Keratinocyte (primary cell): ENCODE measurements around the gene ATG2B. TPM values are rescaled to one million over a fixed set of nuclear protein-coding genes. Genes with fewer than 3 reads are reported as not detected.

Source experiments
- DNase-seq: peaks from one replicate; pipeline ENCODE4 v3.0.0-alpha.2; 2011; ENCODE audit warnings: low read depth, missing footprints, low spot score
- FAIRE-seq: peaks from 2 replicates; lab custom pipeline; 2011; peaks lifted over from hg19 to GRCh38; lab: Jason Lieb, UNC
- H2AFZ ChIP-seq: 2 replicates; pipeline ENCODE4 v1.6.0; 2012; ENCODE audit warnings: low read length, control low read depth, inconsistent platforms; ENCODE audit not compliant: control insufficient read depth
- H3K27ac ChIP-seq: 2 replicates; pipeline ENCODE4 v1.5.1; 2011; ENCODE audit warnings: low read length; ENCODE audit not compliant: control insufficient read depth, insufficient read depth
- H3K27me3 ChIP-seq: 3 replicates; pipeline ENCODE4 v1.6.0; 2011; ENCODE audit warnings: low read length; ENCODE audit not compliant: control insufficient read depth, insufficient read depth; ENCODE audit errors: extremely low read depth
- H3K36me3 ChIP-seq, 2 experiments: 2 replicates in 1 of 2; 3 replicates in 1 of 2; pipeline ENCODE4 v1.5.1; 2011; ENCODE audit warnings: low read length in 2 of 2, mild to moderate bottlenecking in 1 of 2; ENCODE audit not compliant: control insufficient read depth in 2 of 2, insufficient read depth in 2 of 2; ENCODE audit errors: extremely low read depth in 1 of 2
- H3K4me1 ChIP-seq: 3 replicates; pipeline ENCODE4 v1.5.1; 2011; ENCODE audit warnings: low read length; ENCODE audit not compliant: control insufficient read depth, insufficient read depth; ENCODE audit errors: extremely low read depth
- H3K4me2 ChIP-seq: 3 replicates; pipeline ENCODE4 v1.6.0; 2011; ENCODE audit warnings: low read depth, low read length; ENCODE audit not compliant: control insufficient read depth, insufficient read depth; ENCODE audit errors: extremely low read depth
- H3K4me3 ChIP-seq, 3 experiments: fragments of 200-600 bp in 1 of 3; sonication (generic) in 1 of 3; 2 replicates in 2 of 3; 3 replicates in 1 of 3; pipeline ENCODE4 v1.5.1; 2011 to 2016; ENCODE audit warnings: low read length in 3 of 3, mild to moderate bottlenecking in 3 of 3, control low read depth in 2 of 3, inconsistent platforms in 1 of 3, low read depth in 1 of 3, mixed read lengths in 1 of 3, mixed run types in 1 of 3, moderate library complexity in 1 of 3; ENCODE audit not compliant: control insufficient read depth in 2 of 3, insufficient read depth in 2 of 3; ENCODE audit errors: extremely low read depth in 1 of 3
- H3K79me2 ChIP-seq: 2 replicates; pipeline ENCODE4 v1.6.0; 2012; ENCODE audit warnings: low read length; ENCODE audit not compliant: control insufficient read depth, insufficient read depth
- H3K9ac ChIP-seq: 3 replicates; pipeline ENCODE4 v1.6.0; 2011; ENCODE audit warnings: low read length; ENCODE audit not compliant: control insufficient read depth, insufficient read depth; ENCODE audit errors: extremely low read depth
- H3K9me1 ChIP-seq: 3 replicates; pipeline ENCODE4 v1.6.0; 2011; ENCODE audit warnings: low read length; ENCODE audit not compliant: control insufficient read depth, insufficient read depth; ENCODE audit errors: extremely low read depth
- H3K9me3 ChIP-seq: 2 replicates; pipeline ENCODE4 v1.5.1; 2012; ENCODE audit warnings: low read depth, low read length; ENCODE audit not compliant: control insufficient read depth
- H4K20me1 ChIP-seq: 3 replicates; pipeline ENCODE4 v1.6.0; 2011; ENCODE audit warnings: low read length; ENCODE audit not compliant: control insufficient read depth, insufficient read depth; ENCODE audit errors: extremely low read depth
- EZH2 ChIP-seq: IDR thresholded peaks from one replicate; pipeline ENCODE4 v1.6.1; 2012; ENCODE audit warnings: inconsistent platforms, mild to moderate bottlenecking, low read length, moderate library complexity
- dilution Hi-C: fragments of 300-500 bp; cut with MboI; formaldehyde crosslinking; loops from one replicate; pipeline ENCODE4 v1.7.0; 2020; ENCODE audit warnings: low sequenced_read_pairs; ENCODE audit not compliant: extremely low pct_ligation_motif_present
- polyA plus RNA-seq, 5 experiments: library from polyadenylated mRNA; depleted of rRNA in 3 of 5; stranded (reverse) in 3 of 5; stranded (forward) in 1 of 5; unstranded in 1 of 5; fragments of >200 nt; gene quantifications; 1 replicate in 1 of 5; 2 replicates in 3 of 5; 3 replicates in 1 of 5; pipeline versions ENCODE4 v1.2.1 to v1.2.3, GENCODE V29; 2011 to 2012; ENCODE audit warnings: missing spikeins in 2 of 5, low read depth in 1 of 5, low replicate concordance in 1 of 5
- TF ChIP-seq, protein P1 (sequence below), 3 experiments: IDR thresholded peaks in 1 of 3; conservative IDR thresholded peaks in 1 of 3; optimal IDR thresholded peaks in 1 of 3; 2 replicates in 2 of 3; 3 replicates in 1 of 3; pipeline versions ENCODE3 to v1.5.1; 2011; ENCODE audit warnings: low read length in 3 of 3, mild to moderate bottlenecking in 3 of 3, moderate library complexity in 2 of 3, control low read depth in 1 of 3, inconsistent platforms in 1 of 3; ENCODE audit not compliant: insufficient read depth in 2 of 3; ENCODE audit errors: extremely low read depth in 1 of 3

Gene ATG2B
- polyA plus RNA-seq, 1 donor (not counting 4 experiments of a cell fraction or from before 2014, with no cell fraction given): 11.4 TPM

DNA sequence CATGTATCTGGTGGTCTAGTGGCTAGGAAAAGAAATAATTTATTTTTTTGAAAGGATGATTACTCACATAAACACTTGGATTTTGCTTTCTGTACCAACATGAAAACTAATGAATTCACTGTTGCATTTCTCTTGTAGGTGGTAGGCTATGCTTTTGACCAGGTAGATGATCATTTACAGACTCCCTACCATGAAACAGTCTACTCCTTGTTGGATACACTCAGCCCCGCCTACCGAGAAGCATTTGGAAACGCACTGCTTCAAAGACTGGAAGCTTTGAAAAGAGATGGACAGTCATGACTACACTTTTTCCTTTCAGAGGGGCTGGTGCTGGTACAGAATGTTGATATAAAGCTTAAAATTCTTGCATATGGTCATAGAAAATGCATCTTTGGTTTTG is 22.2 kb upstream of the ATG2B start:
- DNase-seq (no peak), FAIRE-seq (no peak)
- H3K4me3 ChIP-seq: no peak overlapping the region
- peaks cover 0 to 11% of the 10 kb centered on the region in 2 experiments for H3K36me3 ChIP-seq
- H3K9me1 ChIP-seq: no peaks in the 10 kb centered on the region
- H2AFZ ChIP-seq: no peak overlapping the region
- no peaks in the 10 kb centered on the region for H3K9me3 ChIP-seq
- TF ChIP-seq, protein P1, sequence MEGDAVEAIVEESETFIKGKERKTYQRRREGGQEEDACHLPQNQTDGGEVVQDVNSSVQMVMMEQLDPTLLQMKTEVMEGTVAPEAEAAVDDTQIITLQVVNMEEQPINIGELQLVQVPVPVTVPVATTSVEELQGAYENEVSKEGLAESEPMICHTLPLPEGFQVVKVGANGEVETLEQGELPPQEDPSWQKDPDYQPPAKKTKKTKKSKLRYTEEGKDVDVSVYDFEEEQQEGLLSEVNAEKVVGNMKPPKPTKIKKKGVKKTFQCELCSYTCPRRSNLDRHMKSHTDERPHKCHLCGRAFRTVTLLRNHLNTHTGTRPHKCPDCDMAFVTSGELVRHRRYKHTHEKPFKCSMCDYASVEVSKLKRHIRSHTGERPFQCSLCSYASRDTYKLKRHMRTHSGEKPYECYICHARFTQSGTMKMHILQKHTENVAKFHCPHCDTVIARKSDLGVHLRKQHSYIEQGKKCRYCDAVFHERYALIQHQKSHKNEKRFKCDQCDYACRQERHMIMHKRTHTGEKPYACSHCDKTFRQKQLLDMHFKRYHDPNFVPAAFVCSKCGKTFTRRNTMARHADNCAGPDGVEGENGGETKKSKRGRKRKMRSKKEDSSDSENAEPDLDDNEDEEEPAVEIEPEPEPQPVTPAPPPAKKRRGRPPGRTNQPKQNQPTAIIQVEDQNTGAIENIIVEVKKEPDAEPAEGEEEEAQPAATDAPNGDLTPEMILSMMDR (optimal IDR thresholded peaks at IDR 0.05 in 1 of 3, IDR thresholded peaks at IDR 0.05 in 1 of 3, conservative IDR thresholded peaks at IDR 0.05 in 1 of 3; ENCODE audit: extremely low read depth in 1 of 3, insufficient read depth in 2 of 3, low read length in 3 of 3): no peak
- no peak for TF ChIP-seq EZH2
- no peak overlapping the region for H3K4me2 ChIP-seq
- no peaks in the 10 kb centered on the region for H3K4me1 ChIP-seq
- no peak overlapping the region for H3K27ac ChIP-seq
- H4K20me1 ChIP-seq: no peaks in the 10 kb centered on the region
- dilution Hi-C loops: no loop called here
- no peaks in the 10 kb centered on the region for H3K27me3 ChIP-seq
- H3K79me2 ChIP-seq: no peaks in the 10 kb centered on the region
- no peak overlapping the region for H3K9ac ChIP-seq

DNA sequence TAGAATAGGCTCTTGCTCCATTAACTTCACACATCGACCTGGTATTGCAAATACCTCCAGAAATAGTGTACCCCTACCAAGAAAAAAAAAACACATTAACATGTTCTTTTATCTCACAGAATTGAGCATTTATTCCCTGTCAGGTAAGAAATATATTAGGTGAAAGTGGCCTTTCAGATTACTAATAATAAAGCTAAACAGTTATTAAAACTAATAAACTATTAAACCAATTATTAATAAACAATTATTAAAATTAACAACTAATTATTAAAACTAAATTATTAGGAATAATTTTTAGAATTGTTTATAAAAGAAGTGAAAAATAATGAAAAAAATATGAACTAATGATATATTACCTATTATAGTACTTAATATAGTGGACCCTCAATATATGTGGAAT is 21.6 kb upstream of the ATG2B start:
- Histone ChIP-seq H3K27ac (no peak overlapping the region), H3K36me3 (peaks cover 0 to 11% of the 10 kb centered on the region in 2 experiments), H3K4me3 (no peak overlapping the region), H4K20me1 (no peaks in the 10 kb centered on the region), H3K9me3 (no peaks in the 10 kb centered on the region), H3K79me2 (no peaks in the 10 kb centered on the region), H3K9ac (no peak overlapping the region), H2AFZ (no peak overlapping the region), H3K4me1 (no peaks in the 10 kb centered on the region), H3K9me1 (no peaks in the 10 kb centered on the region), H3K27me3 (no peaks in the 10 kb centered on the region), H3K4me2 (no peak overlapping the region)
- DNase-seq (no peak), FAIRE-seq (no peak)
- dilution Hi-C loops: no loop called here
- TF ChIP-seq EZH2: no peak
- TF ChIP-seq, protein P1 (optimal IDR thresholded peaks at IDR 0.05 in 1 of 3, IDR thresholded peaks at IDR 0.05 in 1 of 3, conservative IDR thresholded peaks at IDR 0.05 in 1 of 3; ENCODE audit: extremely low read depth in 1 of 3, insufficient read depth in 2 of 3, low read length in 3 of 3): no peak
